K562 (cell line): Measurements from ENCODE around the gene COA7. TPM values are rescaled to one million over a fixed set of nuclear protein-coding genes. Genes with fewer than 3 reads are reported as not detected.

Experiments
- ATF1 ChIP-seq, 2 experiments: fragments of 450-650 bp in 1 of 2; IDR thresholded peaks; 2 replicates each; pipeline ENCODE4 v1.6.1; 2016; ENCODE audit warnings: missing compliant biosample characterization in 1 of 2, missing genetic modification characterization in 1 of 2
- COPS2 ChIP-seq: fragments of 450-650 bp; conservative IDR thresholded peaks from 2 replicates; pipeline ENCODE4 v1.6.1; 2016; ENCODE audit warnings: mild to moderate bottlenecking, moderate library complexity
- EHMT2 ChIP-seq: fragments of 450-650 bp; IDR thresholded peaks from 2 replicates; pipeline ENCODE4 v1.6.1; 2018; ENCODE audit warnings: antibody characterized with exemption
- KLF1 ChIP-seq: fragments of 450-650 bp; IDR thresholded peaks from 2 replicates; pipeline ENCODE4 v1.6.1; 2016; ENCODE audit warnings: missing genetic modification characterization, missing compliant biosample characterization
- NCOA1 ChIP-seq: fragments of 450-650 bp; IDR thresholded peaks from 2 replicates; pipeline ENCODE4 v1.6.1; 2016; ENCODE audit warnings: low read depth
- TEAD2 ChIP-seq: fragments of 450-650 bp; IDR thresholded peaks from 2 replicates; pipeline ENCODE4 v1.6.1; 2016; ENCODE audit warnings: missing genetic modification characterization, control low read depth, missing compliant biosample characterization
- U2AF1 ChIP-seq: fragments of 200-400 bp; formaldehyde crosslinking; optimal IDR thresholded peaks from 2 replicates; pipeline ENCODE3; 2017; ENCODE audit warnings: mild to moderate bottlenecking, low read depth, low read length, moderate library complexity
- ZEB2 ChIP-seq: fragments of 450-650 bp; IDR thresholded peaks from 2 replicates; pipeline ENCODE4 v1.6.1; 2016
- ZNF12 ChIP-seq: sonication (generic); formaldehyde crosslinking; IDR thresholded peaks from 2 replicates; pipeline ENCODE4 v1.4.0; 2020; ENCODE audit warnings: mild to moderate bottlenecking, missing genetic modification reagents
- ZNF134 ChIP-seq: fragments of 250-450 bp; sonication (Bioruptor Pico); conservative IDR thresholded peaks from 2 replicates; pipeline ENCODE4 v1.4.0; 2020
- ZNF174 ChIP-seq: fragments of 250-450 bp; sonication (Bioruptor Pico); IDR thresholded peaks from 2 replicates; pipeline ENCODE4 v1.4.0; 2020; ENCODE audit warnings: mild to moderate bottlenecking
- polyA plus RNA-seq, 8 experiments: library from polyadenylated mRNA; depleted of rRNA in 4 of 8; stranded (reverse) in 5 of 8; unstranded in 3 of 8; fragments of >200 nt; fragmentation: Nextera tagmentation in 2 of 8; fragmentation: Illumina TruSeq in 1 of 8; extraction: Ambion mirVana in 2 of 8; extraction: Trizol in 1 of 8; gene quantifications; 2 replicates each; pipeline versions ENCODE4 v1.2.1 to v1.2.3, GENCODE V29; 2011 to 2014; ENCODE audit warnings: inconsistent platforms in 1 of 8, missing spikeins in 1 of 8
- total RNA-seq, 7 experiments: library from RNA; depleted of rRNA in 6 of 7; stranded (reverse); fragments of >200 nt in 6 of 7; fragmentation: Illumina TruSeq in 2 of 7; extraction: Trizol in 2 of 7; gene quantifications; 2 replicates each; pipeline versions ENCODE4 v1.2.1 to v1.2.3, GENCODE V29; 2011 to 2021; ENCODE audit warnings: low replicate concordance in 1 of 7
- TF ChIP-seq, protein P1 (sequence below), 2 experiments: fragments of 450-650 bp in 1 of 2; sonication (generic) in 1 of 2; formaldehyde crosslinking in 1 of 2; IDR thresholded peaks in 1 of 2; conservative IDR thresholded peaks in 1 of 2; 2 replicates each; pipeline versions ENCODE4 v1.6.1 to v1.8.1; 2016 to 2023; ENCODE audit warnings: mild to moderate bottlenecking in 2 of 2, moderate library complexity in 2 of 2, inconsistent platforms in 1 of 2, missing genetic modification reagents in 1 of 2
- TF ChIP-seq, protein P2 (sequence below), 2 experiments: IDR thresholded peaks; 2 replicates each; pipeline ENCODE4 v1.6.1; 2011; ENCODE audit warnings: borderline replicate concordance in 1 of 2, control low read depth in 1 of 2, low read depth in 1 of 2, low read length in 1 of 2, mild to moderate bottlenecking in 1 of 2, mixed read lengths in 1 of 2, moderate library complexity in 1 of 2; ENCODE audit not compliant: insufficient read depth in 1 of 2, insufficient read length in 1 of 2, poor library complexity in 1 of 2, severe bottlenecking in 1 of 2; ENCODE audit errors: extremely low read depth in 1 of 2
- TF ChIP-seq, protein P3 (sequence below): fragments of 200-400 bp; formaldehyde crosslinking; IDR thresholded peaks from 2 replicates; pipeline ENCODE4 v1.6.1; 2017; ENCODE audit warnings: mild to moderate bottlenecking, low read depth, low read length, moderate library complexity
- TF ChIP-seq, protein P4 (sequence below): fragments of 250-450 bp; sonication (Bioruptor Pico); IDR thresholded peaks from 2 replicates; pipeline ENCODE4 v1.9.0; 2021; ENCODE audit warnings: mild to moderate bottlenecking, inconsistent platforms
- TF ChIP-seq, protein P5 (sequence below): fragments of 250-450 bp; sonication (Bioruptor Pico); IDR thresholded peaks from 2 replicates; pipeline ENCODE4 v1.5.0; 2021; ENCODE audit warnings: mild to moderate bottlenecking, moderate library complexity

Gene COA7
- total and polyA plus RNA-seq, 9 of the 15 experiments (the other 6 are each of a cell fraction or from before 2014, with no cell fraction given) = 19.4 to 82.8 (median 51.0) TPM

DNA sequence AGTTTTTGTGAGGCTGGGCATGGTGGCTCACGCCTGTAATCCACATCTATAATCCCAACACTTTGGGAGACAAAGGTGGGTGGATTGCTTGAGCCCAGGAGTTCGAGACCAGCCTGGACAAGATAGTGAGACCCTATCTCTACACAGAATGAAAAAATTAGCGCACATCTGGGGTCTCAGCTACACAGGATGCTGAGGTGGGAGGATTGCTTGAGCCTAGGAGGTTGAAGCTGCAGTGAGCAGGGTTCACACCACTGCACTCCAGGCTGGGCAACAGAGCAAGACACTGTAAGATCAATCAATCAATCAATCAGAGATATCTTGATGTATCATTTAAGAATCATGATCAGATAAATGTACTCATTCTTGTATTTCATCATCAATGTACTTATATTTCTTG lies 35.2 kb upstream of the COA7 start (continued):
- TF ChIP-seq ATF1 (CRISPR knock-in tag; IDR thresholded peaks at IDR 0.05) (no peak), ATF1 (tag; IDR thresholded peaks at IDR 0.05) (no peak), ZEB2 (no peak), EHMT2 (no peak), ZNF12 (no peak), KLF1 (tag) (no peak), U2AF1 (no peak), COPS2 (no peak), ZNF174 (CRISPR knock-in tag) (no peak), TEAD2 (tag) (no peak), NCOA1 (no peak), ZNF134 (no peak)
- TF ChIP-seq, protein P1, sequence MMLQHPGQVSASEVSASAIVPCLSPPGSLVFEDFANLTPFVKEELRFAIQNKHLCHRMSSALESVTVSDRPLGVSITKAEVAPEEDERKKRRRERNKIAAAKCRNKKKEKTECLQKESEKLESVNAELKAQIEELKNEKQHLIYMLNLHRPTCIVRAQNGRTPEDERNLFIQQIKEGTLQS (IDR thresholded peaks at IDR 0.05) = peak; percentile 65; the same call in 1 of the 2 replicates
- TF ChIP-seq, protein P1 (CRISPR knock-in tag; conservative IDR thresholded peaks at IDR 0.05) = no peak
- TF ChIP-seq, protein P2, sequence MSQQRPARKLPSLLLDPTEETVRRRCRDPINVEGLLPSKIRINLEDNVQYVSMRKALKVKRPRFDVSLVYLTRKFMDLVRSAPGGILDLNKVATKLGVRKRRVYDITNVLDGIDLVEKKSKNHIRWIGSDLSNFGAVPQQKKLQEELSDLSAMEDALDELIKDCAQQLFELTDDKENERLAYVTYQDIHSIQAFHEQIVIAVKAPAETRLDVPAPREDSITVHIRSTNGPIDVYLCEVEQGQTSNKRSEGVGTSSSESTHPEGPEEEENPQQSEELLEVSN (IDR thresholded peaks at IDR 0.05; ENCODE audit: borderline replicate concordance in 1 of 2, extremely low read depth in 1 of 2, insufficient read depth in 1 of 2, insufficient read length in 1 of 2, low read depth in 1 of 2, low read length in 1 of 2, poor library complexity in 1 of 2, severe bottlenecking in 1 of 2) = no peak
- TF ChIP-seq, protein P3, sequence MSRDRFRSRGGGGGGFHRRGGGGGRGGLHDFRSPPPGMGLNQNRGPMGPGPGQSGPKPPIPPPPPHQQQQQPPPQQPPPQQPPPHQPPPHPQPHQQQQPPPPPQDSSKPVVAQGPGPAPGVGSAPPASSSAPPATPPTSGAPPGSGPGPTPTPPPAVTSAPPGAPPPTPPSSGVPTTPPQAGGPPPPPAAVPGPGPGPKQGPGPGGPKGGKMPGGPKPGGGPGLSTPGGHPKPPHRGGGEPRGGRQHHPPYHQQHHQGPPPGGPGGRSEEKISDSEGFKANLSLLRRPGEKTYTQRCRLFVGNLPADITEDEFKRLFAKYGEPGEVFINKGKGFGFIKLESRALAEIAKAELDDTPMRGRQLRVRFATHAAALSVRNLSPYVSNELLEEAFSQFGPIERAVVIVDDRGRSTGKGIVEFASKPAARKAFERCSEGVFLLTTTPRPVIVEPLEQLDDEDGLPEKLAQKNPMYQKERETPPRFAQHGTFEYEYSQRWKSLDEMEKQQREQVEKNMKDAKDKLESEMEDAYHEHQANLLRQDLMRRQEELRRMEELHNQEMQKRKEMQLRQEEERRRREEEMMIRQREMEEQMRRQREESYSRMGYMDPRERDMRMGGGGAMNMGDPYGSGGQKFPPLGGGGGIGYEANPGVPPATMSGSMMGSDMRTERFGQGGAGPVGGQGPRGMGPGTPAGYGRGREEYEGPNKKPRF = no peak
- TF ChIP-seq, protein P4, sequence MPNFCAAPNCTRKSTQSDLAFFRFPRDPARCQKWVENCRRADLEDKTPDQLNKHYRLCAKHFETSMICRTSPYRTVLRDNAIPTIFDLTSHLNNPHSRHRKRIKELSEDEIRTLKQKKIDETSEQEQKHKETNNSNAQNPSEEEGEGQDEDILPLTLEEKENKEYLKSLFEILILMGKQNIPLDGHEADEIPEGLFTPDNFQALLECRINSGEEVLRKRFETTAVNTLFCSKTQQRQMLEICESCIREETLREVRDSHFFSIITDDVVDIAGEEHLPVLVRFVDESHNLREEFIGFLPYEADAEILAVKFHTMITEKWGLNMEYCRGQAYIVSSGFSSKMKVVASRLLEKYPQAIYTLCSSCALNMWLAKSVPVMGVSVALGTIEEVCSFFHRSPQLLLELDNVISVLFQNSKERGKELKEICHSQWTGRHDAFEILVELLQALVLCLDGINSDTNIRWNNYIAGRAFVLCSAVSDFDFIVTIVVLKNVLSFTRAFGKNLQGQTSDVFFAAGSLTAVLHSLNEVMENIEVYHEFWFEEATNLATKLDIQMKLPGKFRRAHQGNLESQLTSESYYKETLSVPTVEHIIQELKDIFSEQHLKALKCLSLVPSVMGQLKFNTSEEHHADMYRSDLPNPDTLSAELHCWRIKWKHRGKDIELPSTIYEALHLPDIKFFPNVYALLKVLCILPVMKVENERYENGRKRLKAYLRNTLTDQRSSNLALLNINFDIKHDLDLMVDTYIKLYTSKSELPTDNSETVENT (CRISPR knock-in tag) = no peak
- TF ChIP-seq, protein P5, sequence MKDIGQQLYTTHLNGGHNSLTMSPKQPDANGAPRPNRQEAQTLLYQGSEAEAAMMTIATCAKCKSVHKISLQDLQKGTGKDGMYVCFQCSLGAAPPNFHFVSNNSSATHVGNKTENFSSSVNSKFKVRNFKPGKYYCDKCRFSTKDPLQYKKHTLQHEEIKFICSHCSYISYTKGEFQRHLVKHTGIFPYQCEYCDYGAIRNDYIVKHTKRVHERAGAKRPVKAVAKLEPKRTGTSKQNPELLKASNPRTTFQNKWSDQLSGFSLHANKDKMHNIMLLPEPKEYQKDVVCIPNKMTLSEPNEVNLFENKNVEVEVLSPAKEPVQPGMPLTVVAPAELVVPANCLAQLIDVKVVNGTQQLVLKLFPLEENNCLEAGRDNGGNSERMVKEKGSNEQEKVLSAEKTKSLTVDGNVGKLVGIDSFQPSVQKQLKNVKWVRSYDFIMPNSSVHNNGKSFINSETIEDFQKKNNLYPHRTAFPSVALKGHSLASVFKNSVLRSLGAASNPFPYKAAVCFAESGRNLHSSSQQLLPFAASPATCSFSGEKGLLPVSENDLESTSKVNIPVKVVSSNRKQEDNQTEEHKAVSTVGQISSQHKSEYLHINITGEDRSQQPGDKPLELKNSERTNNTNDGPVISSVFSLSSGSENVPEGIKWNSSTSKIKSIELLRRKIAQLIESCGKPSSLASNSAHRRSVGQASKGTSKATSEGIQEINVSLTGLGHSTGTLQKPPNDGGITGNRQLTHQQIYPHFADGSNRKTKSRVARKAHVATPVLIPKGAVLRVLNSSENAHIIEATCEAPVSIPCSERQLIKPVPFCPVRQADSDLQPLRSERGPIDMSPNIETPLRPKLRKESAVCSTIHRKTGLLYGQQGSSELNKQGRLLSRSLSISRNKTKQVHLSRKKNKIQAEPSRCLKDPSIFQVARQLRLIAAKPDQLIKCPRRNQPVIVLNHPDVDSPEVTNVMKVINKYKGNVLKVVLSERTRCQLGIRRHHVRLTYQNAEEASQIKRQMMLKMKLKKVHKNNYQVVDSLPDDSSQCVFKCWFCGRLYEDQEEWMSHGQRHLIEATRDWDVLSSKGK (CRISPR knock-in tag) = no peak
